Smooth muscle cell (in vitro differentiated cells): Measurements from ENCODE around the gene CWC27. TPM values are rescaled to one million over a fixed set of nuclear protein-coding genes. Genes with fewer than 3 reads are reported as not detected.

Experiments
- DNase-seq: peaks from one replicate; lab custom pipeline; 2025; ENCODE audit not compliant: unreplicated experiment; lab: John Stamatoyannopoulos, UW
- H2AFZ ChIP-seq: fragments of 200-600 bp; sonication (generic); 2 replicates; pipeline ENCODE4 v1.6.0; 2016; ENCODE audit warnings: antibody characterized with exemption, low read depth, mild to moderate bottlenecking
- H3F3A ChIP-seq: fragments of 200-600 bp; sonication (generic); 2 replicates; pipeline ENCODE4 v1.6.0; 2017; ENCODE audit warnings: antibody characterized with exemption, low read depth
- H3K27ac ChIP-seq: fragments of 200-600 bp; sonication (generic); 2 replicates; pipeline ENCODE4 v1.5.1; 2016; ENCODE audit warnings: low read depth, mild to moderate bottlenecking
- H3K27me3 ChIP-seq: fragments of 200-600 bp; sonication (generic); 2 replicates; pipeline ENCODE4 v1.6.1; 2016; ENCODE audit warnings: low read depth, mild to moderate bottlenecking
- H3K36me3 ChIP-seq: fragments of 200-600 bp; sonication (generic); 2 replicates; pipeline ENCODE4 v1.5.1; 2016; ENCODE audit warnings: low read depth
- H3K4me1 ChIP-seq: fragments of 200-600 bp; sonication (generic); 2 replicates; pipeline ENCODE4 v1.5.1; 2016; ENCODE audit warnings: low read depth
- H3K4me2 ChIP-seq: fragments of 200-600 bp; sonication (generic); 2 replicates; pipeline ENCODE4 v1.6.0; 2016; ENCODE audit warnings: mild to moderate bottlenecking
- H3K4me3 ChIP-seq: fragments of 200-600 bp; sonication (generic); 2 replicates; pipeline ENCODE4 v1.5.1; 2016; ENCODE audit warnings: mild to moderate bottlenecking
- H3K79me2 ChIP-seq: fragments of 200-600 bp; sonication (generic); 2 replicates; pipeline ENCODE4 v1.6.0; 2016; ENCODE audit warnings: low read depth, mild to moderate bottlenecking
- H3K9ac ChIP-seq: fragments of 200-600 bp; sonication (generic); 2 replicates; pipeline ENCODE4 v1.6.0; 2016; ENCODE audit warnings: low read depth
- H3K9me3 ChIP-seq: fragments of 200-600 bp; sonication (generic); replicated peaks from 2 replicates; pipeline ENCODE4 v1.5.1; 2016; ENCODE audit warnings: low read depth
- H4K20me1 ChIP-seq: fragments of 200-600 bp; sonication (generic); 2 replicates; pipeline ENCODE4 v1.6.0; 2016; ENCODE audit warnings: low read depth
- CTCF ChIP-seq: fragments of 200-600 bp; sonication (generic); IDR thresholded peaks from 2 replicates; pipeline ENCODE4 v1.5.1; 2017; ENCODE audit warnings: borderline replicate concordance, mild to moderate bottlenecking, antibody characterized with exemption; ENCODE audit not compliant: insufficient read depth, poor library complexity, severe bottlenecking
- WGBS: methylation state at CpG from one replicate; pipeline ENCODE4 v1.1.7; 2016; ENCODE audit warnings: low lambda C conversion rate; 5-methylcytosine and 5-hydroxymethylcytosine counted together
- polyA plus RNA-seq: library from polyadenylated mRNA; unstranded; fragments of >200 nt; fragmentation: Nextera tagmentation; extraction: Ambion mirVana; gene quantifications from 2 replicates; pipeline ENCODE4 v1.2.1, GENCODE V29; 2016
- total RNA-seq: library from RNA; depleted of rRNA; stranded (reverse); fragments of >200 nt; gene quantifications from 2 replicates; pipeline ENCODE4 v1.2.3, GENCODE V29; 2014

CWC27 gene
- total and polyA plus RNA-seq, 2 experiments from 2014 or later, result 34.6 to 40.8 TPM

GRCh38 chr5:64977779-64978178 is 209.0 kb downstream of the CWC27 start:
- H3K36me3 ChIP-seq, result peaks cover 14% of the 10 kb centered on the region
- 73% methylated on average over 1 of the region's 1 CpG for WGBS
- no peak for DNase-seq
- H3K79me2 ChIP-seq, result no peaks in the 10 kb centered on the region
- H3K9ac ChIP-seq, result no peak overlapping the region
- no peaks in the 10 kb centered on the region for H4K20me1 ChIP-seq
- H3K27me3 ChIP-seq, result no peaks in the 10 kb centered on the region
- no peaks in the 10 kb centered on the region for H3K4me1 ChIP-seq
- H3K9me3 ChIP-seq, result no peaks in the 10 kb centered on the region
- no peak overlapping the region for H3K27ac ChIP-seq
- TF ChIP-seq CTCF, result no peak
- H2AFZ ChIP-seq, result no peak overlapping the region
- no peak overlapping the region for H3K4me3 ChIP-seq
- no peaks in the 10 kb centered on the region for H3F3A ChIP-seq
- H3K4me2 ChIP-seq, result no peak overlapping the region

GRCh38 chr5:64978546-64978945 is 209.8 kb downstream of the CWC27 start:
- H4K20me1 ChIP-seq, result no peaks in the 10 kb centered on the region
- no peaks in the 10 kb centered on the region for H3F3A ChIP-seq
- WGBS, result 96% methylated on average over 2 of the region's 2 CpGs

GRCh38 chr5:64979531-64979930 is 210.8 kb downstream of the CWC27 start:
- H3K9me3 ChIP-seq, result no peaks in the 10 kb centered on the region
- no peak overlapping the region for H3K4me2 ChIP-seq
- no peak overlapping the region for H2AFZ ChIP-seq
- H4K20me1 ChIP-seq, result no peaks in the 10 kb centered on the region
- WGBS, result over 99% methylated on average over 3 of the region's 3 CpGs
- peaks cover 17% of the 10 kb centered on the region for H3K36me3 ChIP-seq
- no peaks in the 10 kb centered on the region for H3K4me1 ChIP-seq
- no peak overlapping the region for H3K27ac ChIP-seq
- H3K9ac ChIP-seq, result no peak overlapping the region
- H3F3A ChIP-seq, result no peaks in the 10 kb centered on the region
- no peaks in the 10 kb centered on the region for H3K27me3 ChIP-seq
- no peak overlapping the region for H3K4me3 ChIP-seq
- DNase-seq, result no peak
- H3K79me2 ChIP-seq, result no peaks in the 10 kb centered on the region
- TF ChIP-seq CTCF, result no peak

More at GRCh38 chr5:64978546-64978945, 209.8 kb downstream of the CWC27 start:
- Histone ChIP-seq H3K9ac (no peak overlapping the region), H3K27ac (no peak overlapping the region), H3K9me3 (no peaks in the 10 kb centered on the region), H3K4me1 (no peaks in the 10 kb centered on the region), H3K36me3 (peaks cover 14% of the 10 kb centered on the region), H3K4me2 (no peak overlapping the region), H2AFZ (no peak overlapping the region), H3K4me3 (no peak overlapping the region), H3K27me3 (no peaks in the 10 kb centered on the region), H3K79me2 (no peaks in the 10 kb centered on the region)
- no peak for DNase-seq
- no peak for TF ChIP-seq CTCF

- no peak for DNase-seq
- no peak overlapping the region for H3K9ac ChIP-seq
- H3K4me1 ChIP-seq, result no peaks in the 10 kb centered on the region
- H3K79me2 ChIP-seq, result no peaks in the 10 kb centered on the region
- TF ChIP-seq CTCF, result no peak
- no peaks in the 10 kb centered on the region for H3F3A ChIP-seq
- H4K20me1 ChIP-seq, result no peaks in the 10 kb centered on the region
- 96% methylated on average over 2 of the region's 2 CpGs for WGBS
- no peaks in the 10 kb centered on the region for H3K9me3 ChIP-seq
- H3K4me2 ChIP-seq, result no peak overlapping the region
- H3K27ac ChIP-seq, result no peak overlapping the region
- H3K27me3 ChIP-seq, result no peaks in the 10 kb centered on the region
- H3K36me3 ChIP-seq, result peaks cover 18% of the 10 kb centered on the region
- no peak overlapping the region for H3K4me3 ChIP-seq
- H2AFZ ChIP-seq, result no peak overlapping the region
Measured at GRCh38 chr5:64980176-64980575, 211.4 kb downstream of the CWC27 start.
